HCT116 (cell line): Measurements from ENCODE around the gene EXOC4. TPM values are rescaled to one million over a fixed set of nuclear protein-coding genes. Genes with fewer than 3 reads are reported as not detected.

Experiments
- ATAC-seq: fragments of 200-7000 bp; cut with Tn5 transposase; 2 replicates; pipeline ENCODE4 v1.9.1; 2020; ENCODE audit warnings: mild to moderate bottlenecking, moderate library complexity
- BruUV-seq: library from RNA; stranded (reverse); fragments of 400-500 nt; replicated peaks from 2 replicates; lab custom pipeline; 2021; lab: Mats Ljungman, UMichigan
- CTCF ChIA-PET: fragments of 300-600 bp; sonication (Branson Sonifier 250); formaldehyde crosslinking; loops from one replicate; lab custom pipeline; 2021; ENCODE audit warnings: antibody characterized with exemption; lab: Charles Lee
- POLR2A ChIA-PET: fragments of 300-600, 350-600 bp; sonication (Branson Sonifier 250); formaldehyde crosslinking; loops from one replicate; lab custom pipeline; 2021; ENCODE audit warnings: antibody characterized with exemption; lab: Charles Lee
- RAD21 ChIA-PET, 2 experiments: fragments of 300-600 bp; sonication (Branson Sonifier 250); formaldehyde crosslinking; loops; one replicate each; lab custom pipeline; 2023; ENCODE audit warnings: low total read pairs in 2 of 2; ENCODE audit not compliant: uncharacterized antibody in 2 of 2, unreplicated experiment in 2 of 2, low non-redundant PET in 1 of 2; lab: Charles Lee
- DNase-seq: peaks from one replicate; pipeline ENCODE4 v3.0.0-alpha.2; 2010; ENCODE audit warnings: low read depth, low spot score
- H2AFZ ChIP-seq: fragments of 200-600 bp; shearing (Covaris generic), sonication (generic); 2 replicates; pipeline ENCODE4 v1.6.1; 2017; ENCODE audit warnings: low read depth, mixed run types, mixed read lengths, antibody characterized with exemption, low read length; ENCODE audit not compliant: poor library complexity, severe bottlenecking
- H3K27ac ChIP-seq: 2 replicates; pipeline ENCODE4 v1.5.1; 2012; ENCODE audit warnings: low read depth, low read length
- H3K27me3 ChIP-seq: fragments of 200-600 bp; sonication (generic); 2 replicates; pipeline ENCODE4 v1.6.1; 2016; ENCODE audit warnings: mixed run types, low read length, mixed read lengths; ENCODE audit not compliant: insufficient read depth
- H3K36me3 ChIP-seq, 2 experiments: fragments of 200-500 bp in 1 of 2; fragments of 200-600 bp in 1 of 2; sonication (Bioruptor generic) in 1 of 2; sonication (generic) in 1 of 2; 2 replicates each; pipeline versions ENCODE4 v1.5.1 to v1.6.1; 2014 to 2016; ENCODE audit warnings: low read length in 2 of 2, inconsistent platforms in 1 of 2, mixed read lengths in 1 of 2, mixed run types in 1 of 2; ENCODE audit not compliant: insufficient read depth in 2 of 2, control insufficient read depth in 1 of 2
- H3K4me1 ChIP-seq, 2 experiments: fragments of 200-600 bp in 1 of 2; sonication (generic) in 1 of 2; 2 replicates each; pipeline versions ENCODE4 v1.5.1 to v1.6.1; 2012 to 2017; ENCODE audit warnings: low read length in 2 of 2, inconsistent platforms in 1 of 2, mild to moderate bottlenecking in 1 of 2, mixed read lengths in 1 of 2, mixed run types in 1 of 2, moderate library complexity in 1 of 2; ENCODE audit not compliant: insufficient read depth in 2 of 2, control insufficient read depth in 1 of 2
- H3K4me2 ChIP-seq: fragments of 200-600 bp; sonication (generic); 2 replicates; pipeline ENCODE4 v1.6.1; 2017; ENCODE audit warnings: mixed run types, low read length, mixed read lengths
- H3K4me3 ChIP-seq, 2 experiments: fragments of 200-600 bp in 1 of 2; sonication (generic) in 1 of 2; replicated peaks in 1 of 2; 2 replicates each; pipeline ENCODE4 v1.5.1; 2011 to 2016; ENCODE audit warnings: low read length in 2 of 2, control low read depth in 1 of 2, low read depth in 1 of 2, mild to moderate bottlenecking in 1 of 2, mixed read lengths in 1 of 2, mixed run types in 1 of 2
- H3K79me2 ChIP-seq: fragments of 200-600 bp; sonication (generic); 2 replicates; pipeline ENCODE4 v1.6.1; 2017; ENCODE audit warnings: mild to moderate bottlenecking, mixed run types, low read length, moderate library complexity, mixed read lengths; ENCODE audit not compliant: insufficient read depth
- H3K9ac ChIP-seq: fragments of 200-600 bp; sonication (generic); 2 replicates; pipeline ENCODE4 v1.6.1; 2016; ENCODE audit warnings: low read length, mixed read lengths
- H3K9me2 ChIP-seq: fragments of 200-600 bp; sonication (generic), shearing (Covaris generic); 2 replicates; pipeline ENCODE4 v1.6.1; 2017; ENCODE audit warnings: mixed run types, mild to moderate bottlenecking, moderate library complexity; ENCODE audit not compliant: insufficient read depth
- H3K9me3 ChIP-seq, 2 experiments: fragments of 200-500 bp in 1 of 2; fragments of 200-600 bp in 1 of 2; sonication (Bioruptor generic) in 1 of 2; sonication (generic) in 1 of 2; 2 replicates each; pipeline ENCODE4 v1.6.1; 2014 to 2017; ENCODE audit warnings: low read length in 2 of 2, mixed read lengths in 2 of 2, inconsistent platforms in 1 of 2, low read depth in 1 of 2, mild to moderate bottlenecking in 1 of 2, mixed run types in 1 of 2, moderate library complexity in 1 of 2; ENCODE audit not compliant: control insufficient read depth in 1 of 2, insufficient read depth in 1 of 2
- H4K20me1 ChIP-seq: fragments of 200-600 bp; sonication (generic), shearing (Covaris generic); 2 replicates; pipeline ENCODE4 v1.6.1; 2017; ENCODE audit warnings: mixed run types, mild to moderate bottlenecking, moderate library complexity; ENCODE audit not compliant: insufficient read depth
- CEBPB ChIP-seq: IDR thresholded peaks from 2 replicates; pipeline ENCODE4 v1.6.1; 2012; ENCODE audit warnings: low read depth
- EGR1 ChIP-seq: IDR thresholded peaks from 2 replicates; pipeline ENCODE4 v1.6.1; 2012; ENCODE audit warnings: low read depth
- ELF1 ChIP-seq: IDR thresholded peaks from 2 replicates; pipeline ENCODE4 v1.6.1; 2012; ENCODE audit warnings: low read depth, borderline replicate concordance
- EZH2 ChIP-seq: fragments of 200-600 bp; sonication (generic); IDR thresholded peaks from 2 replicates; pipeline ENCODE4 v1.6.1; 2017; ENCODE audit warnings: antibody characterized with exemption, mixed run types
- EZH2phosphoT487 ChIP-seq: fragments of 200-600 bp; IDR thresholded peaks from 2 replicates; pipeline ENCODE4 v1.6.1; 2018; ENCODE audit warnings: antibody characterized with exemption, borderline replicate concordance
- JUND ChIP-seq: IDR thresholded peaks from 2 replicates; pipeline ENCODE4 v1.6.1; 2012
- POLR2A ChIP-seq: IDR thresholded peaks from 2 replicates; pipeline ENCODE4 v1.7.0; 2011; ENCODE audit warnings: borderline replicate concordance; ENCODE audit not compliant: insufficient read depth, insufficient read length; ENCODE audit errors: extremely low read depth
- RAD21 ChIP-seq: IDR thresholded peaks from 2 replicates; pipeline ENCODE4 v1.6.1; 2012; ENCODE audit warnings: low read depth, mild to moderate bottlenecking
- SP1 ChIP-seq: IDR thresholded peaks from 2 replicates; pipeline ENCODE4 v1.6.1; 2012; ENCODE audit warnings: low read depth
- SRF ChIP-seq: IDR thresholded peaks from 2 replicates; pipeline ENCODE4 v1.6.1; 2012; ENCODE audit warnings: low read depth
- ZFX ChIP-seq: fragments of 450-650 bp; IDR thresholded peaks from 2 replicates; pipeline ENCODE4 v1.6.1; 2017
- ZNF274 ChIP-seq: fragments of 200-500 bp; sonication (Bioruptor generic); IDR thresholded peaks from 2 replicates; pipeline ENCODE4 v1.6.1; 2014; ENCODE audit warnings: mild to moderate bottlenecking, low read depth, low read length, inconsistent platforms
- intact Hi-C: fragments of 100-400 bp; cut with micrococcal nuclease; formaldehyde crosslinking; loops from 2 replicates; pipeline ENCODE4 v1.10.0; 2022
- total RNA-seq: library from RNA; stranded (reverse); gene quantifications from one replicate; pipeline ENCODE4 v1.2.1, GENCODE V29; 2021; ENCODE audit not compliant: unreplicated experiment
- TF ChIP-seq, protein P1 (sequence below): IDR thresholded peaks from 2 replicates; pipeline ENCODE4 v1.6.1; 2012; ENCODE audit warnings: low read depth
- TF ChIP-seq, protein P2 (sequence below): IDR thresholded peaks from 2 replicates; pipeline ENCODE4 v1.6.1; 2012
- TF ChIP-seq, protein P3 (sequence below): IDR thresholded peaks from 2 replicates; pipeline ENCODE4 v1.6.1; 2012

Gene EXOC4
- total RNA-seq, 1 experiment from 2014 or later: 40.3 TPM

- no TSS peak for BruUV-seq
- Histone ChIP-seq H3K4me1 (no peaks in the 10 kb centered on the region), H2AFZ (no peak overlapping the region), H3K36me3 (no peaks in the 10 kb centered on the region), H3K27ac (no peak overlapping the region), H4K20me1 (no peaks in the 10 kb centered on the region), H3K9me2 (no peaks in the 10 kb centered on the region), H3K4me2 (no peak overlapping the region)
- ChIA-PET POLR2A (no interaction called here), CTCF (no interaction called here)
- intact Hi-C loops: no loop called here
- no peak for DNase-seq
- no peak for ATAC-seq
- no peak for TF ChIP-seq POLR2A
- TF ChIP-seq, protein P1, sequence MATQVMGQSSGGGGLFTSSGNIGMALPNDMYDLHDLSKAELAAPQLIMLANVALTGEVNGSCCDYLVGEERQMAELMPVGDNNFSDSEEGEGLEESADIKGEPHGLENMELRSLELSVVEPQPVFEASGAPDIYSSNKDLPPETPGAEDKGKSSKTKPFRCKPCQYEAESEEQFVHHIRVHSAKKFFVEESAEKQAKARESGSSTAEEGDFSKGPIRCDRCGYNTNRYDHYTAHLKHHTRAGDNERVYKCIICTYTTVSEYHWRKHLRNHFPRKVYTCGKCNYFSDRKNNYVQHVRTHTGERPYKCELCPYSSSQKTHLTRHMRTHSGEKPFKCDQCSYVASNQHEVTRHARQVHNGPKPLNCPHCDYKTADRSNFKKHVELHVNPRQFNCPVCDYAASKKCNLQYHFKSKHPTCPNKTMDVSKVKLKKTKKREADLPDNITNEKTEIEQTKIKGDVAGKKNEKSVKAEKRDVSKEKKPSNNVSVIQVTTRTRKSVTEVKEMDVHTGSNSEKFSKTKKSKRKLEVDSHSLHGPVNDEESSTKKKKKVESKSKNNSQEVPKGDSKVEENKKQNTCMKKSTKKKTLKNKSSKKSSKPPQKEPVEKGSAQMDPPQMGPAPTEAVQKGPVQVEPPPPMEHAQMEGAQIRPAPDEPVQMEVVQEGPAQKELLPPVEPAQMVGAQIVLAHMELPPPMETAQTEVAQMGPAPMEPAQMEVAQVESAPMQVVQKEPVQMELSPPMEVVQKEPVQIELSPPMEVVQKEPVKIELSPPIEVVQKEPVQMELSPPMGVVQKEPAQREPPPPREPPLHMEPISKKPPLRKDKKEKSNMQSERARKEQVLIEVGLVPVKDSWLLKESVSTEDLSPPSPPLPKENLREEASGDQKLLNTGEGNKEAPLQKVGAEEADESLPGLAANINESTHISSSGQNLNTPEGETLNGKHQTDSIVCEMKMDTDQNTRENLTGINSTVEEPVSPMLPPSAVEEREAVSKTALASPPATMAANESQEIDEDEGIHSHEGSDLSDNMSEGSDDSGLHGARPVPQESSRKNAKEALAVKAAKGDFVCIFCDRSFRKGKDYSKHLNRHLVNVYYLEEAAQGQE: no peak
- TF ChIP-seq EZH2phosphoT487: no peak
- TF ChIP-seq, all 23 proteins: peak for 0
- Histone ChIP-seq H3K27me3 (no peaks in the 10 kb centered on the region), H3K9ac (no peak overlapping the region), H3K4me3 (no peak overlapping the region), H3K9me3 (no peaks in the 10 kb centered on the region), H3K79me2 (no peaks in the 10 kb centered on the region)
- RAD21 ChIA-PET: no interaction called here
Measured at GRCh38 chr7:133698127-133698526, 445.2 kb downstream of the EXOC4 start.

GRCh38 chr7:133699386-133699785 is 446.5 kb downstream of the EXOC4 start:
- POLR2A ChIA-PET: no interaction called here
- Histone ChIP-seq H3K4me2 (no peak overlapping the region), H4K20me1 (no peaks in the 10 kb centered on the region), H3K9me2 (no peaks in the 10 kb centered on the region), H3K36me3 (no peaks in the 10 kb centered on the region), H3K79me2 (no peaks in the 10 kb centered on the region), H3K9ac (no peak overlapping the region)
- BruUV-seq: no TSS peak
- ATAC-seq: no peak
- RAD21 ChIA-PET: no interaction called here
- TF ChIP-seq, protein P1: no peak
- TF ChIP-seq, protein P2, sequence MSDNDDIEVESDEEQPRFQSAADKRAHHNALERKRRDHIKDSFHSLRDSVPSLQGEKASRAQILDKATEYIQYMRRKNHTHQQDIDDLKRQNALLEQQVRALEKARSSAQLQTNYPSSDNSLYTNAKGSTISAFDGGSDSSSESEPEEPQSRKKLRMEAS: no peak
- TF ChIP-seq EZH2phosphoT487 (no peak), EZH2 (no peak), CEBPB (no peak), ZNF274 (no peak), JUND (no peak), ZFX (no peak), ELF1 (no peak), POLR2A (no peak), SP1 (no peak), EGR1 (no peak), SRF (no peak), RAD21 (no peak)
- TF ChIP-seq, protein P3, sequence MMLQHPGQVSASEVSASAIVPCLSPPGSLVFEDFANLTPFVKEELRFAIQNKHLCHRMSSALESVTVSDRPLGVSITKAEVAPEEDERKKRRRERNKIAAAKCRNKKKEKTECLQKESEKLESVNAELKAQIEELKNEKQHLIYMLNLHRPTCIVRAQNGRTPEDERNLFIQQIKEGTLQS: no peak
- TF ChIP-seq, all 23 proteins: peak for 0
- Histone ChIP-seq H3K4me3 (no peak overlapping the region), H3K27me3 (no peaks in the 10 kb centered on the region), H3K4me1 (peaks cover 0 to 2% of the 10 kb centered on the region in 2 experiments; a peak in 1 of 4 replicates), H3K9me3 (no peaks in the 10 kb centered on the region), H2AFZ (no peak overlapping the region), H3K27ac (no peak overlapping the region)
- no peak for DNase-seq
- CTCF ChIA-PET: no interaction called here
- intact Hi-C loops: no loop called here
